Measurements from ENCODE around the gene NUP43.
"Not testable (repeated sequence)": the region's sequence is repeated elsewhere in the genome, so short reads cannot be mapped to it uniquely, and the experiment has no call there.

NUP43 gene

GRCh38 chr6:149746147-149746946 lies at the start of gene NUP43:
TSS of gene NUP43 (minus strand) at chr6:149746529. CDS start at chr6:149746495, 34 bp downstream.
- peak; percentile 95 for DNase-seq

DNA sequence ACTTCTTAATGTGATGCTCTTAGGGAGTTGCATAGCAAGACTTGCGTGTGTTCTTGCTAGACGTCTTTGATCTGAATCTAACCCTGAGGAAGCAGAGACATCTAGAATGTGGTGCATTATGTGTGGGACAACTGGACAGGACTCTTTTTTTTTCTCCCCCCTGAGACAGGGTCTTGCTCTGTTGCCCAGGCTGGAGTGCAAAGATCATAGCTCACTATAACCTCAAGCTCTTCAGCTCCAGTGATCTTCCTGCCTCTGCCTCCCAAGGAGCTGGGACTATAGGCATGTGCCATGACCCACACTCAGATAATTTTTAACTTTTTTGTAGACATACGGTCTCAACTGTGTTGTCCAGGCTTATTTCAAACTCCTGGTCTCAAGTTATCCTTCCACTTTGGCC lies 37.2 kb upstream of the NUP43 start:
- DNase-seq: no peak

- DNase-seq: no peak
Observed at GRCh38 chr6:149782337-149782736, 36.0 kb upstream of the NUP43 start.

DNA sequence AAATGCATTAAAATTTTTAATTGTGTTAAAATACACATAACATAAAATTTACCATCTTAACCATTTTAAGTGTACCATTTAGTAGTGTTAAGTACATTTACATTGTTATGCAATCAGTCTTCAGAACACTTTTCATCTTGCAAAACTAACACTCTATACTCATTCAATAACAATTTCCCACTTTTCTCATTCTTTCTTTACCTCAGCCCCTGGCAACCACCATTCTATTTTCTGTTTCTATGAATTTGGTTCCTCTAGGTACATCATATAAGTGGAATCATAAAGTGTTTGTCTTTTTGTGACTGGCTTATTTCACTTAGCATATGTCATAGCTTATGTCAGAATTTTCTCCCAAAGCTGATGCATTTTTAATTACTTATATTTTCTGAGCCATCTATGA lies 35.4 kb upstream of the NUP43 start:
- no peak for DNase-seq

- DNase-seq: no peak
Observed at GRCh38 chr6:149779644-149779963, 33.3 kb upstream of the NUP43 start.

- no peak for DNase-seq
Observed at GRCh38 chr6:149777624-149778023, 31.3 kb upstream of the NUP43 start.

- DNase-seq: no peak
Observed at GRCh38 chr6:149771925-149772324, 25.6 kb upstream of the NUP43 start.

DNA sequence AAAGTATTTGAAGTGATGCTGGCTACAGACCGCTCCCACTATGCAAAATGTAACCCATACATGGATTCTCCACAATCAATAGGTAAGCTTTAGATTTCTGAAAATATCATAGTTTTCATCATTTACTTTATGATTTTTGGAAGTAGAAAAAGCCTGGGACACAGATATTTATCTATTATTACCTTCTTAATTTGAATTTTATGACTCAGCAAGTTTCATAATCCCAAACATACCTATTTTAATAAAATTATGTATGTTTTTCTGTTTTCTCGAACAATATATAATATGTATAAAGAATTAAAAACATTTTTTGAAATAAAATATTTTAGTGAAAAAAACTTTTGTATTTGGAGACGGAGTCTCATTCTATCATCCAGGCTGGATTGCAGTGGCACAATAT lies 24.9 kb upstream of the NUP43 start:
- DNase-seq: no peak

DNA sequence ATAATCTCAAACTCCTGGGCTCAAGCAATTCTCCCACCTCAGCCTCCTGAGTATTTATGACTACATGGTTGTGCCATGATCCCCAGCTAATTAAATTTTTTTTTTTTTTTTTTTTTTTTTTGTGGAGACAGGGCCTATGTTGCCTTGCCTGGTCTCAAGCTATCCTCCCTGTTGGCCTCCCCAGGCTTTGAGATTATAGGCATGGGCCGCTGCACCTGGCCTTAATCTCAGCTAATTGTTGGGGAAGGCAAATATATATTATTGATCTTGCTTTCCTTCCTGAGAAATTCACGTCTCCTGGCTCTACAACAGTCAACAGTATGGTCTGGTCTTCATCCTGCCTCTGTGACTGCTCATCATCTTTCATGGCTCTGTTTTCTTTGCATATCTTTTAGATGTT lies 23.3 kb upstream of the NUP43 start:
- DNase-seq: no peak

DNA sequence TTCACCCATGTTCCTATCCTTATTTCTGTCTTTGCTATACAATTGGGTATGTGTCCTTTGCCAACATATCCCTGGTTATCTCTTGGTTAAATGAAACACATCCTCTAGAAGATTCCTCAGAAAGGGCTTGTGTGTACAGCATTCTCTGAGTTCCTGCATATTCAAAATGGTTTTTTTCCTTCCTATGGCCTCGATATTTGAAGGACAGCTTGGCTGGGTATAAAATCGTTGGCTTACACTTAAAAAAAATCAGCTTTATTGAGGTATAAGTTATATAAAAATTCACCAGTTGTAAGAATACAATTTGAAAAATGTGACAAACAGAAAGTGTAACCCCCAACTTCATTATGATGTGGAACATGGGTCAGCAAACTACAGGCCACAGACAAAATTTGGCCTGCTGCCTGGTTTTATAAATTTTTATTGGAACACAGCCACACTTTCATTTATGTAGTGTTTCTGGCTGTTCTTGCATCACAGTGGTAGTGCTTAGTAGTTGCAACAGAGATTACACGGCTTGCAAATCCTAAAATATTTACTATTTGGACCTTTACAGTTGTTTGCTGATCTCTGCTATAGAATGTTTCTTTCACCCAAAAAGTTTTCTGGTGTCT lies 19.9 kb upstream of the NUP43 start:
- DNase-seq: no peak

GRCh38 chr6:149763866-149764265 lies 17.5 kb upstream of the NUP43 start:
- DNase-seq: no peak

DNA sequence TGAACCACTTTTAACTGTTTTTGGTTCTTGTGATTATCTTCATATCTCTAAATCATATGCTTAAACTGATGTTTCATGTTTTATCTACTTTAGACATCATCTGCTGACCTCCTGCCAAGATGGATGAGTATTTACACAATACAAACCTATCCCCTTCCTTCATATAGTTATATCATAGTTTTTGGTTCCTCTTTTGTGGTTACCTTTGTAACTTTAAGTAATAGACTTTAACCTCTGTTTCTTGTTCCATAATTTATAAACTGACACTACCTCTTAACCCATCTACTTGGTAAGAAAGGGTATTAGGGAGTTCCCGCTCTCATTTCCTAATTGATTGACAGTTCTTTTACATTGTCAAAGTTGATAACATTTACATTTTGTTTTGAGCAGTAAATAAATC lies 15.1 kb upstream of the NUP43 start:
- DNase-seq: no peak

- DNase-seq: no peak
Observed at GRCh38 chr6:149756261-149756636, 9.9 kb upstream of the NUP43 start.

DNA sequence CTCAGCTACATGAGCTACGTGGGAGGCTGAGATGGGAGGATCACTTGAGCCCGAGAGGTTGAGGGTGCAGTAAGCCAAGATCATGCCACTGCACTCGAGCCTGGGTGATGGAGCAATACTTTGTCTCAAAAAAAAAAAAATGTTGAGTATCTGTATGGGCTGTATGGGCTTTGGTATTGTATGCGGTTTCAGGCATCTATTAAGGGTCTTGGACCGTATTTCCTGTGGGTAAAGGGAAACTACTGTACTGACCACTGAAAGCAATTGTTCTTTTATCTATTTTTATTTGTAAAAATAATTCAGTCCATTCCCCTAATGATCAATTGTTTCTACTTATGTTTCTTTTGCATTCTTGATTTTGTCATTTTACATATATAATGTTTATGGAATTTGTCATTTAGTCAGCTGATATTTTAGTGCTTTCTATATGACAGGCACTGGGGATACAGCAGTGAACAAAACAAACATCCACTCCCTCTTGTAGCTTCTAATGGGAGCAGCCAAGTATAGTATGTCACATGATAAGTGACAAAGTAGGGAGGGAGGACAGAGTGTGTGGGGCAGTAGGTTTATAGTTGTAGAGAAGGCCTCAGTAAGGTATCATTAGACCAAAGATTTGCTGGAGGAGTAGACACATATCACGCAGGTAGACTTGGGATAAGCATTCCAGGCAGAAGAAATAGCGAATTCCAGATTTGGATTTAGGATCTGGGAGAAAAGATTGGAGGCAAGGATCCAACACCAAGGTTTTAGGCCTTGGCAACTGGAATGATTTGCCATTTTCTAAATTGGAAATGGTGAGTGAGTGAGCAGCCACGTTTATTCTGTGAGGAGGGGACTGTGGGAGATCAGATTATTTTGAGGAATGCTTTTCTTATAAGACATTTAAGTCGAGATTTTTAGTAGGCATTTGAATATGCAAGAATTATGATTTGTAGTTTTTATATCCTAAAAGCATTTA lies 9.3 kb upstream of the NUP43 start:
- DNase-seq: no peak

DNA sequence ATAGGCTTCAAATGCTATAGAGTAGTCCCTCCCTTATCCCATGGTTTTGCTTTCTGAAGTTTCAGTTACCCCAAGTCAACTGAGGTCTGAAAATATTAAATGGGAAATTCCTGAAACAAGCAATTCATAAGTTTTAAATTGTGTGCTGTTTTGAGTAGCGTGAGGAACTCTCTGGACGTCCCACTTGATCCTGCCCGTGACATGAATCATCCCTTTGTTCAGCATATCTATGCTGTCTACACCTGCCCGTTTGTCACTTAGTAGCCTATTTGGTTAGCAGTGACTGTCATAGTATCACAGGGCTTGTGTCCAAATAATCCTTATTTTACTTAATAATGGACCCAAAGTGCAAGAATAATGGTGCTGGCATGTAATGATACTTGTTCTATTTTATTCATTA lies 8.2 kb upstream of the NUP43 start:
- no peak for DNase-seq

DNA sequence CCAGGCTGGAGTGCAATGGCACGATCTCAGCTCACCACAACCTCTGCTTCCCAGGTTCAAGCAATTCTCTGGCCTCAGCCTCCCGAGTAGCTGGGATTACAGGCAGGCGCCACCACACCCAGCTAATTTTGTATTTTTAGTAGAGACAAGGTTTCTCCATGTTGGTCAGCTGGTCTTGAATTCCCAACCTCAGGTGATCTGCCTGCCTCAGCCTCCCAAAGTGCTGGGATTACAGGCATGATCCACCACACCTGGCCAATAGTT lies 7.0 kb upstream of the NUP43 start:
- DNase-seq: not testable (repeated sequence)

- DNase-seq: no peak
Observed at GRCh38 chr6:149752600-149753373, 6.5 kb upstream of the NUP43 start.

DNA sequence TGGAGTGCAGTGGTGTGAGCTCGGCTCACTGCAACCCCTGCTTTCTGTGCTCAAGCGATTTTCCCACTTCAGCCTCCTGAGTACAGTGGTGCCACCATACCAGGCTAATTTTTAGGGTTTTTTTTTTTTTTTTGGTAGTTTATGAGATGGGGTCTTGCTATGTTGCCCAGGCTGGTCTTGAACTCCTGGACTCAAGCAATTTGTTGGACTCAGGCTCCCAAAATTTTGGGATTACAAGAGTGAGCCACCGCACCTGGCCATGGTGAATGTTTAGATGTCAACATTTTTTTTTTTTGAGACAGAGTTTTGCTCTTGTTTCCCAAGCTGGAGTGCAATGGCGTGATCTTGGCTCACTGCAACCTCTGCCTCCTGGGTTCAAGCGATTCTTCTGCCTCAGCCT lies 5.6 kb upstream of the NUP43 start:
- not testable (repeated sequence) for DNase-seq

DNA sequence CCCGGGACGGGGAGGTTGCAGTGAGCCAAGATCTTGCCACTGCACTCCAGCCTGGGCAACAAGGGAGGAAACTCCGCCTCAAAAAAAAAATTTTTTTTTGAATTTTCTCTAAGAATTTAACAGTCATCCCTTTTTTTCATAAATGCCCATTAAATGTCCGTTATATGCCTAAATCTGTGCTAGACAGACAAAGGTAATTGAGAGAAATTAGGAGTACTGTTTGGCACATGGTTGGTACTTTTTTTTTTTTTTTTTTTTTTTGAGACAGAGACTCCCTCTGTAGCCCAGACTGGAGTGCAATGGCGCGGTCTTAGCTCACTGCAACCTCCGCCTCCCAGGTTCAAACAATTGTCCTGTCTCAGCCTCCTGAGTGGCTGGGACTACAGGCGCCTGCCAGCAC lies 4.9 kb upstream of the NUP43 start:
- DNase-seq: no peak

DNA sequence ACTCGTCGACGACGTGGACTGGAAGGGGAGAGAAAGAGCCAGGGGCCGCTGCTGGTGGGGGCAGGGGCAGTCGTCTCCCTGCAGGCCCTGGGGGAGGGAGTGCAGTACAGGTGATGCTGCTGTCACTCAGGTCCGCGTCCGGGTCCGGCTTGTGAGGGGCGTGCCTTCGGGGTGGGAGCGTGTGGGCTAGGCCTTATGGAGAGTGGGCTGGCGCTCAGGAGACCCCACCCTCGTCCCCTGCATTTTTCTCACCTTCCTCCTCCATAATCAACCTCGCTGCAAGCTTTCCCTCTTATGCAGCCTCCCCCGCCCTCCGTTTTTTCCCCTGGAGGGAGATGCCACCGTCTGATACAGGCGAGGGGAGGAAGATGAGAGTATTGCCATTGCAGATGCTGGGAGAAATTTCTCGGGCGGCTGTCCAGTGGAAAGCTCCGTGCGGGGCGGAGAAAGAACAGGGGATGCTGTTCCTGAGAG lies 3.8 kb upstream of the NUP43 start:
- DNase-seq: peak; percentile 47

DNA sequence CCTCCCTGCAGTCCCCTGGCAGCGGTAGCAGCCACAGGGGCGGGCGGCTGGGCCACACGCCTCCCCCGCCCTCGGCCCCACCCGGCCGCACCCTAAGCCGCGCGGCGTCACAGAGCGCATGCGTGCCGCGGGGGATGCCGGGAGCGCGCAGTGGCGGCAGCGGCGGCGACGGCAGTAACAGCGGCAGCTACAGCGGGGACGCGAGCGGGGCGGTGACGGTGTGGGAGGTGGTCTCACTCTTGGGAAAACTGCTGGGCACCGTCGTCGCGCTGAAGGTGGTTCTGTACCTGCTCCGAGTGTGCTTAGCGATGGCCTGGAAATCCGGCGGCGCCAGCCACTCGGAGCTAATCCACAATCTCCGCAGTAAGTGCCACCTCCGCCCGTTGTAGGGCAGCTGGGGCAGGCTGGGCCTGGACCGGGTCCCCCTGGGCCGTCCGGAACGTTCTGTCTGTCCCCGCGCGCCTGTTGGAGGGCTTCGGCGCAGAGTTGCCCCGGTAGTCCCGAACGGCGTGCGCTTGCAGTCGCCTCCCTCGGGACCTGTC lies 3.3 kb upstream of the NUP43 start, which contains the start of gene PCMT1:
PCMT1 (plus strand) TSS at position 148 of the 542 bp plus-strand sequence; CDS start at position 309, 161 bp downstream.
- DNase-seq: peak; percentile 91

- DNase-seq: not testable (repeated sequence)
Observed at GRCh38 chr6:149749082-149749593, 2.8 kb upstream of the NUP43 start.
